Measurements from ENCODE around the gene PRPH.

PRPH gene

GRCh38 chr12:49338830-49339463 is 44.0 kb downstream of the PRPH start:
- Histone ChIP-seq H3K4me3 (ENCODE audit: low read length) (no peak overlapping the region), H3K36me3 (ENCODE audit: insufficient read depth, low read depth, low read length) (no peaks in the 10 kb centered on the region), H3K4me1 (ENCODE audit: insufficient read depth, low read length) (peaks cover 24% of the 10 kb centered on the region), H3K27me3 (ENCODE audit: insufficient read depth, low read length) (peaks cover 100% of the 10 kb centered on the region), H3K9ac (ENCODE audit: low read depth, low read length) (no peak overlapping the region), H3K27ac (ENCODE audit: low read length) (no peak overlapping the region), H3K9me3 (ENCODE audit: insufficient read depth, low read depth, low read length) (peaks cover 8% of the 10 kb centered on the region; the same call in 1 of the 2 replicates)

DNA sequence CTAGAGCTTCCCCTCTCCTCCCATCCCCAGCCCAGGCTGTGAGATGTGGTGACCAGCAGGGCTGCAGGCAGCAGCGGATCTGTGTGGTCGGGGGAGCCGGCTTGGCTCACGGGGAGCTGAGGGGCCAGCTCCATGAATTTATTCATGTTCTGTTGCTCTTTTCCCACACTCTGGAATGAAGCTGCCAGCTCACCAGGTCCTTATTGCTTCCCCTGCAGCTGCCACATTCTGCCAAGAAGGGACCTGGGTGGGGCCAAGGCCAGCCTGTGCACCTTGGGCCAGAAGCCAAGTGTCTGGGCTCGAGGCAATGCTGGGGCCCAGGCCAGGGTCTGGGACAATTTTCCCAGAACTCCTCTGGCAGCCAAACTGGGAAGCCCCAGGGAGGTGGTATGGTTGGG is 44.5 kb downstream of the PRPH start:
- Histone ChIP-seq H3K36me3 (ENCODE audit: insufficient read depth, low read depth, low read length) (no peaks in the 10 kb centered on the region), H3K27me3 (ENCODE audit: insufficient read depth, low read length) (peaks cover 100% of the 10 kb centered on the region), H3K9ac (ENCODE audit: low read depth, low read length) (no peak overlapping the region), H3K4me1 (ENCODE audit: insufficient read depth, low read length) (peaks cover 24% of the 10 kb centered on the region), H3K27ac (ENCODE audit: low read length) (no peak overlapping the region), H3K4me3 (ENCODE audit: low read length) (no peak overlapping the region), H3K9me3 (ENCODE audit: insufficient read depth, low read depth, low read length) (peaks cover 8% of the 10 kb centered on the region; the same call in 1 of the 2 replicates)

- H3K4me1 ChIP-seq (ENCODE audit: insufficient read depth, low read length), result peaks cover 24% of the 10 kb centered on the region
These were observed 45.3 kb downstream of the PRPH start for GRCh38 chr12:49340095-49340870.

DNA sequence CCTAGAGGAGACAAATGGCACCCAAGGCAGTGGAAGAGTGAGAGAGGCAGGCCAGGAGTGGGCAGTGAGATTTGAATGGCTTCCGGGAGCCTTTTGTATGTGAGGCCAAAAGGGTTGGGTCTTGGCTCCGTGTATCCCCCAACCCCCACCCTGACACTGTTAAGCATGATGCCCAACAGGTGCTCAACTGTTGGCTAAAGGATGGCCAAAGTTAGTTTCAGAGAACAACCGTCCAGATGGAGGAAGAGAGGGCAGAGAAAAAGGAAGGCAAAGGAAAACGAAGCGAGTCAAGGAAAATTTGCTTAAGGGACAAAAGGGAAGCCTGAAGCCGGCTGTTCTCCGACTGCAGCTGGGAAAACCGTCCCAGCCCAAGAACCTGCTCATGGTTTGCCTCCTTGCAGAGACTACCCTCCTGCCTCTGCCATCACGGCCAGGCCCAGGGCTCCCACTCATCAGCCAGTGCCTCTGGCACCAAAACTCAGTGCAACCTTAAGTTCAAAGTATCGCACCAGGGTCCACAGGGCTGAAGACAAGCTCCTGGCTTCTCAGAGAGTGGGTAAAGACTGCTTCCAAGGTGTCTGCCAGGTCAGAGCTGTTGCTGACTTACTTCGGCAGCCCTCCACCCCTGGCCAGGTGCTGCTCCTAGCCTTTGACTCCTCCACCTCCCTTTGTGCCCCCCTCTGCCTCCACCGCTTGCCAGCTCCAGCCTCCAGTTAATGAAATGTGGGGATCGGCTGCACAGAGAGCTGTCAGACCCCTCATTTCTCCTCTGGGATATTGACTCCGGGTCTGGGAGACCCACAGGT is 46.2 kb downstream of the PRPH start:
- H3K27me3 ChIP-seq (ENCODE audit: insufficient read depth, low read length), result peaks cover 100% of the 10 kb centered on the region
- H3K4me1 ChIP-seq (ENCODE audit: insufficient read depth, low read length), result peaks cover 28% of the 10 kb centered on the region
- H3K4me3 ChIP-seq (ENCODE audit: low read length), result peak overlapping the region; percentile 71
- H3K27ac ChIP-seq (ENCODE audit: low read length), result no peak overlapping the region
- H3K9me3 ChIP-seq (ENCODE audit: insufficient read depth, low read depth, low read length), result no peaks in the 10 kb centered on the region; the same call in 1 of the 2 replicates
- H3K9ac ChIP-seq (ENCODE audit: low read depth, low read length), result no peak overlapping the region
- H3K36me3 ChIP-seq (ENCODE audit: insufficient read depth, low read depth, low read length), result no peaks in the 10 kb centered on the region

More at GRCh38 chr12:49340095-49340870, 45.3 kb downstream of the PRPH start:
- Histone ChIP-seq H3K27ac (ENCODE audit: low read length) (no peak overlapping the region), H3K27me3 (ENCODE audit: insufficient read depth, low read length) (peaks cover 100% of the 10 kb centered on the region), H3K9me3 (ENCODE audit: insufficient read depth, low read depth, low read length) (peaks cover 5% of the 10 kb centered on the region; the same call in 1 of the 2 replicates), H3K9ac (ENCODE audit: low read depth, low read length) (no peak overlapping the region), H3K36me3 (ENCODE audit: insufficient read depth, low read depth, low read length) (no peaks in the 10 kb centered on the region), H3K4me3 (ENCODE audit: low read length) (no peak overlapping the region)

- peaks cover 100% of the 10 kb centered on the region for H3K27me3 ChIP-seq (ENCODE audit: insufficient read depth, low read length)
- H3K4me1 ChIP-seq (ENCODE audit: insufficient read depth, low read length), result peaks cover 28% of the 10 kb centered on the region
- no peaks in the 10 kb centered on the region; the same call in 1 of the 2 replicates for H3K9me3 ChIP-seq (ENCODE audit: insufficient read depth, low read depth, low read length)
- H3K36me3 ChIP-seq (ENCODE audit: insufficient read depth, low read depth, low read length), result no peaks in the 10 kb centered on the region
- H3K27ac ChIP-seq (ENCODE audit: low read length), result no peak overlapping the region
- peak overlapping the region; percentile 71 for H3K4me3 ChIP-seq (ENCODE audit: low read length)
- H3K9ac ChIP-seq (ENCODE audit: low read depth, low read length), result no peak overlapping the region
These were observed 46.8 kb downstream of the PRPH start for GRCh38 chr12:49341777-49342065.

DNA sequence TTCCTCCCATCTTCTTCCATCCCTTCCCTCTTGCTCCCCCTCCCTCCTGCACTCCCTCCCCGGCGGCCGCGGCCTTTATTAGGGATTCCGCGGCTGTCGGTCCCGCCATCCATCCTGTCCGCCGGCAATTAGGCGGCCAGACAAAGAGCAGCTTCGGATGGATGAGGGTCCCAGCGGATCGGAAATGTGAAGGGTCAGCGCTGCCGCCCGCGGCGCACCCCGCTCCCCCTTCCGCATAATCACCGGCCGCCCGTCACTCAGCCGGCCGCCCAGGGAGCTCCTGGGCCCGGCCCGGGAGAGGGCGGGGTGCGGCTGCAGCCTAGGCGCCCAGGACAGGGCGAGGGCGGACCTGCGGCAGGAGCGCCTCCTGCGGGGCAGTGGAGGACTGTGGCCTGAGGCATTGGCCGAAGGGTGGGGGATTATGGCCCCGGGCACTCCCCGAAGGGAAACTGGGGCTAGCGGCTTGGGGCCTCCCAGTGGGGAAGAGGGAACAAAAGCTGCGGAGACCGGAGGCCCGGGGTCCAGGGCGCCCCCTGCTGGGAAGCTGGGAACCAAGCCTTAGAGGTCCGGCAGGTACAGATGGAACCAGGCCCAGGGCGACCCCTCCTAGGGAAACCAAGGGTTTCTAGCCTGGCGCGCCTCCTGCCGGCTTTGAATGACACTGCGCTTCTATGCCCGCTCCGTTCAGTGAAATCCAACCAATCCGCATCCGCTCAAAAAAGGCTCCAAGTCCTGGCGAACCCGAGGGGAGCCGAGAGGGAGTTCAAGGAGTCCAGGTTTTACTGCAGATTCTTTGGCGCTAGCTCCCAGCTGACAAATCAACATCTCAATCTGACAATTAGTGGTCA is 47.3 kb downstream of the PRPH start:
- Histone ChIP-seq H3K9me3 (ENCODE audit: insufficient read depth, low read depth, low read length) (no peaks in the 10 kb centered on the region), H3K9ac (ENCODE audit: low read depth, low read length) (no peak overlapping the region), H3K4me1 (ENCODE audit: insufficient read depth, low read length) (peaks cover 28% of the 10 kb centered on the region), H3K27ac (ENCODE audit: low read length) (no peak overlapping the region), H3K27me3 (ENCODE audit: insufficient read depth, low read length) (peaks cover 100% of the 10 kb centered on the region), H3K36me3 (ENCODE audit: insufficient read depth, low read depth, low read length) (no peaks in the 10 kb centered on the region), H3K4me3 (ENCODE audit: low read length) (peak overlapping the region; percentile 71)

DNA sequence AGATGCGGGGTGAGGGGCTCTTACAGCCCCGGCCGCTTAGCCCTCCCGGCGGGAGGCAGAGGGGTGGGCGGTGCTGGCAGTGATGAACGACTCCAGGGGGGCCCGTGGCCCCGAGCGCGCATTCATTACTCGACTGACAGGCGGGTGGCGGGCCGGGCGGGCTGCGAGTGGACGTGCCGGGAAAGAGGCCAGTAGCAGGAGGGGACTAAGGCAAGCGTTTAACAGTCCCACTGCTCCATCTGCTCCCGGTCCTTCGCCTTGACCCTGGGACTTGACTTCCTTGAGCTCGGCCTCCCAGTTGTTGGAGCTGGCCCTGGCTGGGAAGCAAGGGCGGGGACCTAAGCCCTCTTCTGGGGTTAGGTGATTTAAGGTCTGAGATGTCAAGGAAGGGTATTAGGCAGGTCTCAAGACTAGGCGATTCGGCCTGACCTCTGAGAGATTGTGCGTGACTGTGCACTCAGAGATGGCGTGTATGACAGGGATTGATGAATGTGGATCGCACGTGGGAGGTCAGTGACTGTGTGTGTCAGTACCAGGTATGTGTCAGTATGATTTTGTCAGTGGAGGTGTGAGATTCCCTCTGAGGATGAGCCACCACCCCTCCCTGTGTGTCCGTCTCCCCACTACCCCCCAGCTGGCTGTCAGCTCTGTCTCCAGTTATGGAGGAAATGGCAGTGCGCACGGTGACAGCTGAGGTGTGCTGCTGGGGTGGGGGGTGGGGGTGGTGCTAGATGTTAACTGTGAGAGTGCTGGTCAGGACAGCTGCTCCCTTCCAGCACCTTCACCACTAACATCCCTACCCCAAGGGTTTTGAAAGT is 48.2 kb downstream of the PRPH start:
- peaks cover 25% of the 10 kb centered on the region for H3K4me1 ChIP-seq (ENCODE audit: insufficient read depth, low read length)
- H3K4me3 ChIP-seq (ENCODE audit: low read length), result peak overlapping the region; percentile 71
- no peaks in the 10 kb centered on the region for H3K36me3 ChIP-seq (ENCODE audit: insufficient read depth, low read depth, low read length)
- peaks cover 100% of the 10 kb centered on the region for H3K27me3 ChIP-seq (ENCODE audit: insufficient read depth, low read length)
- H3K9ac ChIP-seq (ENCODE audit: low read depth, low read length), result no peak overlapping the region
- H3K9me3 ChIP-seq (ENCODE audit: insufficient read depth, low read depth, low read length), result no peaks in the 10 kb centered on the region
- no peak overlapping the region for H3K27ac ChIP-seq (ENCODE audit: low read length)

DNA sequence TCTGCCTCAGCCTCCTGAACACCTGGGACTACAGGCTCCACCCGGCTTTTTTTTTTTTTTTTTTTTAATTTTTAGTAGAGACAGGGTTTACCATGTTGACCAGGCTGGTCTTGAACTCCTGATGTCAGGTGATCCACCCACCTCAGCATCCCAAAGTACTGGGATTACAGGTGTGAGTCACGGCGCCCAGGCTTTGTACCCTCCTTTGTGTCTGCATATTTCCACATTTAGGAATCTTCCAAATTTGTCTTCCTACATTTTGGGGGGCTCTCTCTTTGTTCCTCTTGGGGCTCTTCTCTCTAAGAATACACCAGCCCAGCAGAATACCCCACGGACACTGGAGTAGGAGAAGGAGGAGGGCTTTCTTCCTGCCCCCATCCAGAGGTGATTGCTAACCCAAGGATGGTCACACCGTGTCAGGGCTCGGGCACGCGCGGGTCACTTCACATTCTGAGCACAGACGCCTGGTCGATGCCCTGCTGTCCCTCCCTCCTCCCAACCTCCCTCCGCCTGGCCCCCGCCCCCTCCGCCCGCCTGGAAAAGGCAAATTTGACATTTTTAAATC is 49.6 kb downstream of the PRPH start:
- Histone ChIP-seq H3K36me3 (ENCODE audit: insufficient read depth, low read depth, low read length) (no peaks in the 10 kb centered on the region), H3K4me3 (ENCODE audit: low read length) (no peak overlapping the region), H3K9me3 (ENCODE audit: insufficient read depth, low read depth, low read length) (no peaks in the 10 kb centered on the region), H3K27ac (ENCODE audit: low read length) (no peak overlapping the region), H3K9ac (ENCODE audit: low read depth, low read length) (no peak overlapping the region), H3K4me1 (ENCODE audit: insufficient read depth, low read length) (peaks cover 17% of the 10 kb centered on the region), H3K27me3 (ENCODE audit: insufficient read depth, low read length) (peaks cover 100% of the 10 kb centered on the region)

GRCh38 chr12:49345051-49345824 is 50.3 kb downstream of the PRPH start:
- Histone ChIP-seq H3K9me3 (ENCODE audit: insufficient read depth, low read depth, low read length) (no peaks in the 10 kb centered on the region), H3K27ac (ENCODE audit: low read length) (no peak overlapping the region), H3K9ac (ENCODE audit: low read depth, low read length) (no peak overlapping the region), H3K4me3 (ENCODE audit: low read length) (peak overlapping the region; percentile 55; the same call in 1 of the 2 replicates), H3K27me3 (ENCODE audit: insufficient read depth, low read length) (peaks cover 98% of the 10 kb centered on the region), H3K36me3 (ENCODE audit: insufficient read depth, low read depth, low read length) (no peaks in the 10 kb centered on the region), H3K4me1 (ENCODE audit: insufficient read depth, low read length) (peaks cover 13% of the 10 kb centered on the region)

Data from iPS-20b (cell line).